GM10847 (cell line): Measurements from ENCODE around the gene ANKRD11.

Experiments used
- POLR2A ChIP-seq: IDR thresholded peaks from 2 replicates; pipeline ENCODE4 v1.6.1; 2011; ENCODE audit not compliant: insufficient read length; ENCODE audit errors: extremely low read depth

ANKRD11 gene

GRCh38 chr16:89467382-89467781, 23.0 kb downstream of the ANKRD11 start:
- no peak for TF ChIP-seq POLR2A

GRCh38 chr16:89466920-89467319, 23.4 kb downstream of the ANKRD11 start:
- TF ChIP-seq POLR2A = no peak

- no peak for TF ChIP-seq POLR2A
These were observed 29.8 kb downstream of the ANKRD11 start for GRCh38 chr16:89460556-89460955.

- TF ChIP-seq POLR2A = no peak
These were observed 31.4 kb downstream of the ANKRD11 start for GRCh38 chr16:89458967-89459366.

GRCh38 chr16:89458551-89458950, 31.8 kb downstream of the ANKRD11 start:
- TF ChIP-seq POLR2A = no peak

- TF ChIP-seq POLR2A = no peak
These were observed 33.9 kb downstream of the ANKRD11 start for GRCh38 chr16:89456419-89456959.

- no peak for TF ChIP-seq POLR2A
These were observed 34.7 kb downstream of the ANKRD11 start for GRCh38 chr16:89455692-89456091.

- TF ChIP-seq POLR2A = no peak
These were observed 35.2 kb downstream of the ANKRD11 start for GRCh38 chr16:89455178-89455577.

GRCh38 chr16:89453501-89454321, 36.6 kb downstream of the ANKRD11 start:
- TF ChIP-seq POLR2A = no peak

- TF ChIP-seq POLR2A = no peak
These were observed 37.4 kb downstream of the ANKRD11 start for GRCh38 chr16:89452925-89453324.

- TF ChIP-seq POLR2A = no peak
These were observed 38.1 kb downstream of the ANKRD11 start for GRCh38 chr16:89452241-89452640.

- TF ChIP-seq POLR2A = no peak
These were observed 39.8 kb downstream of the ANKRD11 start for GRCh38 chr16:89450537-89450936.

- TF ChIP-seq POLR2A = no peak
These were observed 40.5 kb downstream of the ANKRD11 start for GRCh38 chr16:89449726-89450335.

GRCh38 chr16:89448656-89449055, 41.7 kb downstream of the ANKRD11 start:
- TF ChIP-seq POLR2A = no peak

GRCh38 chr16:89446975-89447293, 43.4 kb downstream of the ANKRD11 start:
- TF ChIP-seq POLR2A = no peak
